GM18511 (cell line): ENCODE data around the gene ESYT3.

ENCODE experiments used
- ATAC-seq: cut with Tn5 transposase; IDR thresholded peaks from one replicate; pipeline ENCODE4 v1.9.1; 2021; ENCODE audit warnings: mild to moderate bottlenecking, moderate library complexity; ENCODE audit not compliant: unreplicated experiment

The ESYT3 gene, protein sequence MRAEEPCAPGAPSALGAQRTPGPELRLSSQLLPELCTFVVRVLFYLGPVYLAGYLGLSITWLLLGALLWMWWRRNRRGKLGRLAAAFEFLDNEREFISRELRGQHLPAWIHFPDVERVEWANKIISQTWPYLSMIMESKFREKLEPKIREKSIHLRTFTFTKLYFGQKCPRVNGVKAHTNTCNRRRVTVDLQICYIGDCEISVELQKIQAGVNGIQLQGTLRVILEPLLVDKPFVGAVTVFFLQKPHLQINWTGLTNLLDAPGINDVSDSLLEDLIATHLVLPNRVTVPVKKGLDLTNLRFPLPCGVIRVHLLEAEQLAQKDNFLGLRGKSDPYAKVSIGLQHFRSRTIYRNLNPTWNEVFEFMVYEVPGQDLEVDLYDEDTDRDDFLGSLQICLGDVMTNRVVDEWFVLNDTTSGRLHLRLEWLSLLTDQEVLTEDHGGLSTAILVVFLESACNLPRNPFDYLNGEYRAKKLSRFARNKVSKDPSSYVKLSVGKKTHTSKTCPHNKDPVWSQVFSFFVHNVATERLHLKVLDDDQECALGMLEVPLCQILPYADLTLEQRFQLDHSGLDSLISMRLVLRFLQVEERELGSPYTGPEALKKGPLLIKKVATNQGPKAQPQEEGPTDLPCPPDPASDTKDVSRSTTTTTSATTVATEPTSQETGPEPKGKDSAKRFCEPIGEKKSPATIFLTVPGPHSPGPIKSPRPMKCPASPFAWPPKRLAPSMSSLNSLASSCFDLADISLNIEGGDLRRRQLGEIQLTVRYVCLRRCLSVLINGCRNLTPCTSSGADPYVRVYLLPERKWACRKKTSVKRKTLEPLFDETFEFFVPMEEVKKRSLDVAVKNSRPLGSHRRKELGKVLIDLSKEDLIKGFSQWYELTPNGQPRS

DNA sequence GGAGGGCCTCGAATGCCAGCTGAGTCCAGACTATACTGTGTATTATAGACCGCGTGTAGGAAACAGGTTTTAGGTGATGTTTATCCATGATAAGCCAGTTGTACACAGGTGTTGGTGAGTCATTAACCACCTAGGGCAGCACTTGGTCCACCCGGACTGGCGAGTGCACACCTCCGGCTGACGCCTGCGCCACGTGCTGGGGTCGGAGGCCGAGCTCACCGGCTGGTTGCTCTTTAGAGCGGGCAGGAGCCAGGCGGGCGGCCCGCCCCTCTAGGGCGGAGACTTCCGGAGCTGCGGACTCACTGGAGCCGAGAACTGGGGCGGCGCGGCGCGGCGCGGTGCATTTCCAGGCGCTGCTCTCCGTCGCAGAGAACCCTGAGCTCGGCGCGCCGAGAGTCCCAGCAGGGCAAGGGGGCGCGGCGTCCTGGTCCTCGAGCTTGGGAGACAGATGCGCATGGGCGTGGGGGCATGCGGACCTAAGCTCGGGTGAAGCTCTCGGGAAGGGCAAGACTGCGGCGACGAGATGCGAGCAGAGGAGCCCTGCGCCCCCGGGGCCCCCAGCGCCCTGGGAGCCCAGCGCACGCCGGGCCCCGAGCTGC, at the start of gene ESYT3:
TSS of gene ESYT3 (plus strand) at position 341 of the 599 bp plus-strand sequence. CDS start at position 524, 183 bp downstream.
- ATAC-seq, result peak; percentile 67

DNA sequence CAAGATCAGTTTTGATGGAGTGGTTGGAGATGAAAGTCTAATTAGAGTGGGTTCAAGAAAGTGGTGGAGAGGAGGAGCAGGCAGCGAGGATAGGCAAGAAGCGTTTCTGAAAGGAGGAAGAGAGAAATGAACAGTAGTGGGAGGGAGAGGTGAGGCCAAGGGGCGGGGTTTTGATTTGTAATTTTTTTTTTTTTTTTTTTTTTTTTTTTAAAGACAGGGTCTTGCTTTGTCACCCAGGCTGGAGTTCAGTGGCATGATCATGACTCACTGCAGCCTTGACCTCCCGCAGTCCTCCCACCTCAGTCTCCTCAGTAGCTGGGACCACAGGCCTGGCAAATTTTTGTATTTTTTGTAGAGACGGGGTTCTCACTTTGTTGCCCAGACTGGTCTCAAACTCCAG, 49.4 kb upstream of the ESYT3 start:
- no peak for ATAC-seq

DNA sequence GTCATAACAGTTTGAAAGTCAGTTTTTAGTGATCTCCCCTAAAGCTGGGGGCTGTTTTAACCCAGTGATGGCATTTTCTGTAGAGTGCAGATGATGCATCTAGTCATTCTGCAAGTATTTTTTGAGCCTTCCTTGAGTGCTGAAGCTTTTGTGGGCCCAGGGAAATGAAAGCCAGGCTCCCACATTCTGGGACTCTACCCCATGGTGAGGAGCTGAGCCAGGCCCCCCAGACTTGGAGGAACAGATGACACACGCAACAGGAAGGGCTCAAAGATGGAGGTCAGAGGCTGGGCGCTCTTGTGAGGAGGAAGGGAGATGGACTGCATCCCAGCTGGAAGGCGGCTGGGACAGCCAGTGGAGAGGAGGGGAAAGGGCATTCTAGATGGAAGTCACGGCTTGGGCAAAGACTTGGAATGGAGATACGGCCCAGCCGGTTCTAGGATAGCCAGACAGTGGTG, 45.2 kb upstream of the ESYT3 start:
- ATAC-seq, result no peak

DNA sequence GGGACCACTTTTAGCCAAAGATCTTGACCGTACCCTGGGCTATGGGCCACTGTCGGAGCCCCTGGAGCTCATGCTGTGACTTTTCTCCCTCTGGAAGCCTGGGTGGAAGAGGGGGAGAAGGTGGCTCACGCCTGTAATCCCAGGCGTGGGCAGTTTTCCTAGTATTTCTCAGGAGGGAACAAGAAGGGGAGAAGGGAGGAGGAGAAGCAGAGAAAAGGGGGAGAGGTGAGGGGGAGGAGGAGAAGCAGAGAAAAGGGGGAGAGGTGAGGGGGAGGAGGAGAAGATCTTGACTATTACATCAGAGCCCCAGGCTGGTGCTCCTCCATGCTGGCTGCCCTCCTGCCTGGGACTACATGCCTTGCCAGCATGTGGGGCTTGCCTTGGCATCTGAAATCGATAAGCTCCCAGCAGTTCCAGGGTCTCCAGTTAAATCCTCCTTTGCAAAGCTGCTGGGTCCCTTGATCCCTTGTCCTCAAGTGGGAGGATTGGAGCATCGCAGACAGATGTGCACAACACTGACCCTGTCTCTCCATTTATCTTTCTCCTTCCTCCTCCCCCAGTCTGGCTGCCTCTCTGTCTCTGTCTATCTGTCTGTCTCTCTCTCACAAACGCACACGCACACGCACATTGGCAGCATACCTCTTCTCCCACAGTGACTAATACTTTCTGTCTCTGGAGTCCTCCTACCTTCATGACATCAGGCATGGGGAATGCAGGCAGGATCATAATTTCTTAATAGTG, 44.4 kb upstream of the ESYT3 start:
- no peak for ATAC-seq

DNA sequence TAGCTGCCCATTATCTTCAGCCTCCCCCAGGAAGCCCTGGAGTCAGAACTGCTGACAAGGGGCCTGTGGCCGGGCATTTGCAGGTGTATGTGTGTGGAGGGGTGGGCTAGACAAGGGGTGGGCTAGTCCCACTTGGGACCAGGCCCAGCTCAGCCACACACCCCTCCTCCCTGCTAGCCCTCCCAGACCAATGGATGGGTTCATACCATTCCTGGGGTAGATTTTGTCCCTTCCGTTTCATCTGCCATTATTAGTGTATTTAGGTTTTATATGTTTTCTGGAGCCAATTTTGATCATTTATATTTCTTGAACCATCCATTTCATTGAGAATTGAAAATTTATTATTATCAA, 43.9 kb upstream of the ESYT3 start:
- no peak for ATAC-seq

DNA sequence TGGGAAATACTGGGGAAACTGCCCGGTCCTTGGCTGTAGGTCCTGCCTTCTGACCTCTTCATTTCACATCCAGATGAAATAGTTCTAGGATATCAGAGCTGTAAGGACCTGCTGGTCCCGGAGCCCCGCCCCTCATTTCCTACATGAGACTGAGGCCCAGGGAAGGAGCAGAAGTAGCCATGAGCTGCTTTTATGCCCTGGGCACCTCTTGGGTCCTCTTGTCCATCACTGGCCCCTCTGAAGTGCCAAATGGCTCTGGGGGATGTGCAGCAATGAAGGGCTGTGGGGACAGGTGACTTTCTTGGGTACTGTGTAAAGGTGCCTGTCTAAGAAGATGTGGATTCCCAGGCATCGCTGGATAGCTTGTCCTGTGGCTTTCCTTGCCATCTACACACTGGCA, 40.3 kb upstream of the ESYT3 start:
- ATAC-seq, result no peak

DNA sequence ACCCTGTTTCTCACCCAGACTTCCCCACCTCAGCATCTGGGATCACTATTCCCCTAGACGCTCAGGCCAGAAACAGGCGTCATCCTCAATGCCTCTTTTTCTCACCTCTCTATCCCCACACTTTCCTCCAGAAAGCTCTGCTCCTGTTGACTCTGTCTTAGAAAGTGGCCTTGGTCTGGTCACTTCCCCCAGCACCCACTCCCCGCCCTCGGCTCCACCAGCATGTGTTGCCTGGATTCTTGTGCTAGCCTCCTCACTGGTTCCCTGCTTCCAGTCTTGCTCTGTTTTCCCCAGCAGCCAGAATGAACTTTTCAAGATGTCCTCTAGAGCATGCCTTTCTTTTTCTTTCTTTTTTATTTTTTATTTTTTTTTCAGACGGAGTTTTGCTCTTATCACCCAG, 39.7 kb upstream of the ESYT3 start:
- no peak for ATAC-seq

DNA sequence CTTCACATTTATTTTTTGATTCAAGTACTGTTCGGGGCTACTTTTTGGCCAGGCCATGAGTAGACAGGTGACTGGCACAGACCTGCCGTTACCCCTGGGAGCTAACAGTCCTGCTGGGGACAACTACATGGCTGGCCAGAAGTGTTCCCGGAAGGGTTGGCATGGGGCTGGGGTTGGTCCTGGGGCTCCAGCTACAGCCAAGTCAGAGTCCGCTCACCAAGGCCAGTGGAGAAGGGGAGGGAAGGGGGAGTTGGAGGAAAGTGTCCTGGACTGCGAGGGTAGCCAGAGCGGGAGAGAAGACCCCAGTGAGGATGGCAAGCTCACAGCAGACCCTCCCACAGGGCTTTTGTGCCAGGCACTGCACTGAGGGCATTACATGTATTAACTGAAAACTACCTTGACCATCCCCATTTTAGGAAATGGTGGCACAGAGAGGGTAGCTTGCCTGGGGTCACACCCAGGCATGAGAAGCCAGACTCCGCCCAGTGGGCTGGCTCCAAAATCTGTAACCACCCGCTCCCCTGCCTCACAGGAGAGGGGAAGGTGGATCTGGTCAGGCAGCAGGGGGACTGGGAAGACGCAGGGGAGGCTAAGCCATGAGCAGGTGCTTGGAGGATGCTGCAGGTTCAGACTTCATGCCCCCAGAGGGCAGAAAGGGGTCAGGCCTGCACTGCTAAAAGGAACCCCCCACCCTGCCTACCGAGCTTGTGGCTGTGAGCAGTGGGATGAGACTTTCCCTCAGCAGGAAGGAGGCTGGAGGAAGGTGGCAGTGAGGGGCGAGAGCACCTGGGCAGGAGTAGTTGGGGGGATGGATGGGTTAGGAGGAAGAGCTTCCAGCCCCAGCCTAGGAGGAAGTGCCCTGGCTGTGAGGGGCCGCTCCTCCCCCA, 38.3 kb upstream of the ESYT3 start:
- ATAC-seq, result no peak

DNA sequence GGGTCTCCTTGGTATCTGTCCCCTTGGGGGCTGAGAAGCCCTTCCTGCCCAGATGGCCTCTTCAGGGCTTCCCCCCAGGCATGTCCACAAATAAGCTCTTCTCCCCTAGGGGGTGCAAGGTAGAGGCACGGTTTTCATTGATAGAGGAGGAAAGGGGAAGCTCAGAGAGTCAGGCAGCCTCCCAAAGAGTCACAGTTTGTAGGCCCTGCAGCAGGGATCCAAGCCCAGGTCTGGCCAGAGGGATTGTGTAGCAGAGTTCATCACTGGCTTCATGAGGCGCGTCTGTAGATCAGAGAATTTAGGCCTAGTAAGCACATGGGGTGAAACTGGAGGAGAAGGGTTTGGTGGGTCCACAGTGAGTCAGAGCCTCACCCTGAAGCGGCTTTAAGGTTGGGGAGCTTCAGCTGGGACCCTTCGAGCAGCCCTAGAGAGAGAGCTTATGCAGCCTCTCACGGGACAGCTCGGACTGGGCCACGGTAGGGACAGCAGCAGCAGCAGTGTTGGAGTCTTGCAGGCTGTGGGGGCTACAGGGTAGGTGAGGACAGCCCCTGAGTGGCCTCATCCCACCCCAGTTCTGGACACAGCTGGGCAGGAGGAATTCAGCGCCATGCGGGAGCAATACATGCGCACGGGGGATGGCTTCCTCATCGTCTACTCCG, 37.5 kb upstream of the ESYT3 start:
- no peak for ATAC-seq

DNA sequence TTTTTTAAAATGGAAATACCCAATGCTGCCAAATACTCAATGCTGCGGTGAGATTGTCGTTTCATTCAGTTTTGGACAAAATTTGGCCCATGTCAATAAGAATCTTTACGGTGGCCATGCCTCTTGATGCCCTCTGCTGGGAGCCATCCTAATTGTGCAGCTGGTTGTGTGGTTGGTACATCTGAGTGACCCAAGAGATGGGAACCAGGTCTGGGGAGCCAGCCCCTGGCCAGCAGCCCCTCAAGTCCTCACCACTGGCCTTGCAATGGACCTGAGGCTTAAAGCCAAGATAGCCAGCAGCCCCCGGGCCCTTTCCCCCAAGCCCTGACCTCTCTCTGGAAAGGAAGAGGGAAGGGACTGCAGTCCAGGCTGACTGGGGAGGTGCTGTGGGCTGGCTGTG, 36.4 kb upstream of the ESYT3 start:
- no peak for ATAC-seq

DNA sequence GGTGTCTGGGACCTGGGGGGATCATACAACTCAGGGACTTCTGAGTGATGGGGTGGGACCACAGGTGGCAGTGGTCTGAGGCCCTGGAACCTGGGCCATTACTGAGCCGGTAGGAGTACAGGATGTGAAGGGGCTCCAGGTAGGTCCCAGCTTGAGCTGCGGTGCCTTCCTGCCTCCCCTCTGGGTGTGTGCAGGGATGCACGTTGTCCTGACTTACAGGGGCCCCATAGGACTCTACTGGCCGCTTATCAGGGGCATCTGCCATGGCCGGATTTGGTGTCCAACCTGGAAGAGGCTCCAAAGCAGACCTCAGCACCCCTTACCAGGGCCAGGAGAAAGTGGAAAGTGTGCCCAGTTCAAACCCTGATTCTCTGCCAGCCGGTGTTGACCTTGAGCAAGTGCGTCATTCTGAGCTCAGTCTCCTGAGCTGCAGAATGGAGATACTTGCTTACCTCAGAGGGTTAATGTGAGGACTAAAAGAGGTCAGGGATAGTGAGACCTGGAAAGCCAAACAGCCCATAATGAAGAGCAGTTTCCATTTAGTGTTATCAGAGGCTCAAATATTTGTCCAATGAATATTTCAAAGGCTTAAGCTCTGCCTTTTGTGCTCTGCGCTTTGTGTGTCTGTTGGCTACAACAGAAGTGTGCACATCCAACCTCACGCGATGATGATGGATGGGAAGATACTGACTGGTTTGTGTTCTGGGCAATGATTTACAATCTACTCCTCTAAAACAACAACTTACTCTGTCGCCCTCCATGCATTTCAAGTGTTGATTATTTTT, 35.4 kb upstream of the ESYT3 start:
- ATAC-seq, result no peak

DNA sequence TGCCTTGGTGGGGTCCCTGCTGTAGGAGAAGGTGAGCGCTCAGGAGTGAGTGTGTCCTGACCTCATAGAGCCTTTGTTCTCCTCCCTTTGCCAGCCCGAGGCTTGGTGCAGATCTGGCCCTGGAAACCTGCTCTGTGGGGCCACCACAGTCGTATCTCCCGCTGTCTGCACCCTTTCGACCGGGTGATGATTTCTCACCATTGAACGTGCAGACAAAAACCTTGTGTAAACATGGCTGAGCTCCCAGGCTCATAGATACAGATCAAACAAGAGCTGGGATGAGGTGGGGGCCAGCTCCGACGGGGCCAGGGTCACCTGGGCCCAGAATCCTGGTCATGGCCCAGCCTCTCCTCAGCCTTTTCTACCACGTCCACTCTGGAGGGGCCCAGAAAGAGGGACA, 34.6 kb upstream of the ESYT3 start:
- no peak for ATAC-seq

DNA sequence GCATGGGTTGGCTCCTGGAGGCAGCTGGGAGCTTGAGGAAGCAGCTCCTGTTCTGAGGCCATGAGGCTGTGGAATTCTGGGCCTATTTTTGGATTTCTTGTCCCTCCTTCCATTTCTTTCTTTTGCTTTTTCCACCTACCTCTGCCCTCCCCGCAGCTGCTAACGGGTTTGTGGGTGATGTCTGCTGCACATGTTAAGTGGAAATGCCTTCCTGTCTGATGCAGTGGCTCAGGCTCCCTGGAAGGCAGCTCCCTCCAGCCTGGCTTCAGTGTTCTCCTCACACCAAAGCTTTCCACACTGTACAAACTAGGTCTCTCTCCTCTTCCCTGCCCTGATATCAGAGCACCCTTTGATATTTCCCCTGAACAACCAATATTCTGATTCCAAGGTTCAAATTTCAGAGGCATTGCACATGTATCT, 33.8 kb upstream of the ESYT3 start:
- ATAC-seq, result no peak

DNA sequence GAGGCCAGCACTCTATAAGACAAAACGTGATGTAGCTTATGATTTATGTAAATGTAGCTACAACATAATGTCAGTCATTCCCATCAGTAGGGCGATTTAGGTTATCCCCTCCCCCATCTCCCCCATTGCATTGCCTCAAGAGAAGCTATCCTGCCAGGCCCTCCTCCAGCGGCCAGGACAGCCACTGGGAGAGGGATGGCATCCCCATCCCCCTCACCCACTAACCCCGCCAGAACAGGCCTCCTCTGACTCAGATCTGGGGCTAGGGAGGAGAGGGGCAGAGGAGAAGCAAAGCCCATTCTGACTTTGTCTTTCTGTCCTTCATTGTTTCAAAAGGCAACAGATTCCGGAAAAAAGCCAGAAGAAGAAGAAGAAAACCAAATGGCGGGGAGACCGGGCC, 32.6 kb upstream of the ESYT3 start:
- ATAC-seq, result no peak

DNA sequence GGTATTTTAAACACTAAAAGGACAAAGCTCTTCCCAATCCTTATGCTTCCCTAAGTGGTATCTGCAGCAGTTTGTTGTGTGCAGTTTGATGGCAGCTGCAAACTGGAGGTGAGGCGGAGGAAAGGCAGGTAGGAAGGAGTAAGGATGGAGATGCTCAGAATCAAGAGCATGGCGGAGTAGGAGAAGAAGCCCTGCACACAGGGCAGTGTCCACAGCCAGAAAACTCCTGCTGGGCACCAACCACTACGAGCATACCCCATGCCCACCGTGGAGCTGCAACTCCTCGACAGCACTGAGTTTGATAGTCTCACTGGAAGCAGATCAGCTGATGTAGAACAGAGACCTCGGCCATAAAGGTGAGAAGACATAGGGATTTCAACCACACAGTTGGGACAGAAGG, 30.3 kb upstream of the ESYT3 start:
- ATAC-seq, result no peak

DNA sequence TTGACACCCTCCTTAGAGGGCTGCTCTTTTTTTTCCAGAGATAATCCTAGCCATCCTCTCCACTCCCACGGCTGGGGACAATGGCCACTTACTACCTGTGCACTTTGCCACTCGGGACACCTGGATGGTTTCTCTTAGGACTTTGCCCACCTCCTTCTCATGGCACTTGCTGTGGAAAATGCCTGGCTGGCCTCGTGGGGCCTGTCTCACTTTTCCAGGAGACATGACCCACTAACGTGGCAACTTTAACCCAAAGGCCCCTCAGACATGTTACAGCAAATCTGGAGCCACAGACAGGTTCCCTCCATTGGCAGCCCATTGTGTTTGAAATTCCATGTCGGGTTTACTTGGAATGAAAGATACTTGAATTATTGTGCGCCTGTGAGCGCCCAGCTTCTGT, 29.4 kb upstream of the ESYT3 start:
- ATAC-seq, result no peak

DNA sequence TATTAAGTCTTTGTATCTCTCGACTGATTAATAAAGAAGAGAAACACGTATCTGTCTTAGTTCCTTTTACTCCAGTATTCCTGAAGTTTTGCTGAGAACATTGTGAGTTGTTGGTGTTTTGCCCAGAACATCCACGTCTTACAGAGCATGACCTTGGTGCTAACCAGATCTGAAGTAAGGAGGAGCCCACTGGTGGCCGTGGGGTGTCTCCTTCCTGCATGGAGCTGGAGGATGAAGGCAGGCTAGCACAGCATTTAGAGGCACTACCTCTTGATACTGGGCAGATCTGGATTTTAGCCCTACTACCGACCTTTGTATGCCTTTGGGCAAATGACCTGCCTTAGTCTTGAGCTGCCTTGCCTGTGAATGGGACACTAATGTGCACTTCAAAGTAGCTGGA, 28.9 kb upstream of the ESYT3 start:
- ATAC-seq, result no peak

DNA sequence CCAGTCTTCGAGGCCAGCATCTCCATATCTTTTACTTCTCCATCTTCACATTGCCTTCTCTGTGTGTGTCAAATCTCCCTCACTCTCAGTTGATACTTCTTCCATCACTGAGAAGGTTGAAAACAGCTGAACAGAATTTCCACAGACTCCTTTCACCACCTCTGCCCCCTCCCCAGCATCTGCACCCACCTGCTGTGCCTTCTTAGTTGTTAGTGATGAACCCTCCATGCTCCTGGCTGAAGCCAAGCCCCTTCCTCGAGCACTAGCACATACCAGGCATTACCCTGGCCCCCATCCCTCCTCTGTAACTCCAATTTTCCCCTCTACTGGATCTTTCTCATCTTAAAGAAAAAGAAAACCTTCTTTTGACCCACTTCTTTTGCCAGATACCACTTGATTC, 27.8 kb upstream of the ESYT3 start:
- no peak for ATAC-seq
